Neural cell (in vitro differentiated cells): ENCODE measurements around the gene RUNX1. TPM values are rescaled to one million over a fixed set of nuclear protein-coding genes. Genes with fewer than 3 reads are reported as not detected.

Experiments used
- H2AFZ ChIP-seq: fragments of 200-600, 300-800 bp; sonication (generic), shearing (Covaris generic); 2 replicates; pipeline ENCODE4 v1.6.0; 2014; ENCODE audit warnings: low read depth, mild to moderate bottlenecking, antibody characterized with exemption, low read length, moderate library complexity
- H3F3A ChIP-seq: fragments of 200-600 bp; shearing (Covaris generic); 2 replicates; pipeline ENCODE4 v1.6.1; 2016; ENCODE audit warnings: mild to moderate bottlenecking, moderate library complexity, mixed read lengths, antibody characterized with exemption, low read length; ENCODE audit not compliant: insufficient read depth, poor library complexity, severe bottlenecking
- H3K27ac ChIP-seq: fragments of 200-600, 300-800 bp; sonication (generic), shearing (Covaris generic); 2 replicates; pipeline ENCODE4 v1.5.1; 2014; ENCODE audit warnings: mild to moderate bottlenecking, low read length, moderate library complexity
- H3K27me3 ChIP-seq: fragments of 300-800, 200-600 bp; sonication (generic), shearing (Covaris generic); 2 replicates; pipeline ENCODE4 v1.6.0; 2014; ENCODE audit warnings: mild to moderate bottlenecking, low read depth, low read length, moderate library complexity; ENCODE audit not compliant: insufficient read depth
- H3K36me3 ChIP-seq: fragments of 300-800, 200-600 bp; sonication (generic), shearing (Covaris generic); 2 replicates; pipeline ENCODE4 v1.5.1; 2014; ENCODE audit warnings: mild to moderate bottlenecking, antibody characterized with exemption, low read length, moderate library complexity; ENCODE audit not compliant: insufficient read depth
- H3K4me2 ChIP-seq: fragments of 300-800, 200-600 bp; sonication (generic), shearing (Covaris generic); 2 replicates; pipeline ENCODE4 v1.6.0; 2014; ENCODE audit warnings: mild to moderate bottlenecking, low read length
- H3K4me3 ChIP-seq: fragments of 300-800, 200-600 bp; sonication (generic), shearing (Covaris generic); 2 replicates; pipeline ENCODE4 v1.5.1; 2014; ENCODE audit warnings: mild to moderate bottlenecking, low read length, moderate library complexity
- H3K79me2 ChIP-seq: fragments of 200-600 bp; shearing (Covaris generic); replicated peaks from 2 replicates; pipeline ENCODE4 v1.6.0; 2014; ENCODE audit warnings: mild to moderate bottlenecking, low read length, moderate library complexity; ENCODE audit not compliant: insufficient read depth
- H3K9ac ChIP-seq: fragments of 300-800, 200-600 bp; sonication (generic), shearing (Covaris generic); 2 replicates; pipeline ENCODE4 v1.6.1; 2016; ENCODE audit warnings: mild to moderate bottlenecking, low read length, mixed read lengths
- H3K9me2 ChIP-seq: fragments of 200-600 bp; shearing (Covaris generic); 2 replicates; pipeline ENCODE4 v1.6.1; 2016; ENCODE audit warnings: mild to moderate bottlenecking, low read length, mixed read lengths; ENCODE audit not compliant: insufficient read depth
- H3K9me3 ChIP-seq: fragments of 200-600, 300-800 bp; sonication (generic), shearing (Covaris generic); 2 replicates; pipeline ENCODE4 v1.6.1; 2016; ENCODE audit warnings: mild to moderate bottlenecking, mixed run types, low read length, moderate library complexity, mixed read lengths
- H4K20me1 ChIP-seq: fragments of 200-600 bp; shearing (Covaris generic); 2 replicates; pipeline ENCODE4 v1.6.1; 2016; ENCODE audit warnings: mild to moderate bottlenecking, mixed run types; ENCODE audit not compliant: insufficient read depth
- CTCF ChIP-seq: fragments of 450-650 bp; IDR thresholded peaks from 2 replicates; pipeline ENCODE4 v1.5.1; 2014; ENCODE audit warnings: antibody characterized with exemption, mild to moderate bottlenecking, moderate library complexity; ENCODE audit not compliant: poor library complexity, severe bottlenecking
- EP300 ChIP-seq: fragments of 450-650 bp; conservative IDR thresholded peaks from 2 replicates; pipeline ENCODE4 v1.6.1; 2014; ENCODE audit warnings: antibody characterized with exemption, mild to moderate bottlenecking, moderate library complexity; ENCODE audit not compliant: poor library complexity, severe bottlenecking
- EZH2 ChIP-seq: fragments of 200-600, 300-800 bp; shearing (Covaris generic), sonication (generic); IDR thresholded peaks from 2 replicates; pipeline ENCODE4 v1.6.1; 2014; ENCODE audit warnings: antibody characterized with exemption, low read length, borderline replicate concordance, mild to moderate bottlenecking; ENCODE audit not compliant: insufficient read depth, poor library complexity, severe bottlenecking
- MXI1 ChIP-seq: fragments of 450-650 bp; conservative IDR thresholded peaks from 2 replicates; pipeline ENCODE4 v1.6.1; 2014; ENCODE audit warnings: antibody characterized with exemption, mild to moderate bottlenecking; ENCODE audit not compliant: poor library complexity, severe bottlenecking
- POLR2AphosphoS5 ChIP-seq: IDR thresholded peaks from 2 replicates; pipeline ENCODE4 v1.6.1; 2012
- RAD21 ChIP-seq: fragments of 450-650 bp; conservative IDR thresholded peaks from 2 replicates; pipeline ENCODE4 v1.6.1; 2014; ENCODE audit warnings: antibody characterized with exemption, mild to moderate bottlenecking, moderate library complexity
- REST ChIP-seq: IDR thresholded peaks from 2 replicates; pipeline ENCODE4 v1.6.1; 2012; ENCODE audit warnings: borderline replicate concordance
- SMC3 ChIP-seq: fragments of 450-650 bp; conservative IDR thresholded peaks from 2 replicates; pipeline ENCODE4 v1.6.1; 2014; ENCODE audit warnings: antibody characterized with exemption, mild to moderate bottlenecking, moderate library complexity; ENCODE audit not compliant: poor library complexity
- TAF1 ChIP-seq: IDR thresholded peaks from 2 replicates; pipeline ENCODE4 v1.6.1; 2012; ENCODE audit warnings: low read depth
- polyA plus RNA-seq: library from polyadenylated mRNA; depleted of rRNA; stranded (reverse); fragments of >200 nt; gene quantifications from 2 replicates; pipeline ENCODE4 v1.2.3, GENCODE V29; 2014

RUNX1 gene
- polyA plus RNA-seq, 1 donor from 2014 or later, result not detected

- Histone ChIP-seq H3K27ac (no peak overlapping the region), H3F3A (no peaks in the 10 kb centered on the region), H3K9me3 (no peaks in the 10 kb centered on the region), H3K27me3 (no peaks in the 10 kb centered on the region), H2AFZ (no peak overlapping the region), H3K4me2 (no peak overlapping the region), H3K36me3 (no peaks in the 10 kb centered on the region), H3K9ac (no peak overlapping the region), H4K20me1 (no peaks in the 10 kb centered on the region), H3K9me2 (no peaks in the 10 kb centered on the region), H3K4me3 (no peak overlapping the region), H3K79me2 (no peaks in the 10 kb centered on the region)
- TF ChIP-seq POLR2AphosphoS5 (no peak), EZH2 (no peak), TAF1 (no peak), MXI1 (no peak), REST (no peak), SMC3 (no peak), CTCF (no peak), RAD21 (no peak), EP300 (no peak)
Measured at GRCh38 chr21:34748862-34749261, 300.2 kb downstream of the RUNX1 start.

- Histone ChIP-seq H3K9me2 (no peaks in the 10 kb centered on the region), H2AFZ (no peak overlapping the region), H3K9ac (no peak overlapping the region), H3K4me2 (no peak overlapping the region), H3K27me3 (no peaks in the 10 kb centered on the region), H3K27ac (no peak overlapping the region), H4K20me1 (no peaks in the 10 kb centered on the region), H3K4me3 (no peak overlapping the region), H3F3A (no peaks in the 10 kb centered on the region), H3K79me2 (no peaks in the 10 kb centered on the region), H3K9me3 (no peaks in the 10 kb centered on the region), H3K36me3 (no peaks in the 10 kb centered on the region)
- TF ChIP-seq SMC3 (peak; percentile 89), REST (no peak), MXI1 (no peak), EZH2 (no peak), POLR2AphosphoS5 (no peak), EP300 (no peak), RAD21 (peak; percentile 84), TAF1 (no peak), CTCF (peak; percentile 80)
Measured at GRCh38 chr21:34745557-34746255, 303.4 kb downstream of the RUNX1 start.
